Mucosa of rectum (tissue), 2 donors: Measurements from ENCODE around the gene APOA4.

Experiments used
- H3K27ac ChIP-seq, 2 donors: one replicate each; pipeline ENCODE4 v1.7.0; 2013; ENCODE audit warnings: inconsistent platforms in 2 of 2, low read depth in 2 of 2, low read length in 2 of 2
- H3K27me3 ChIP-seq, 2 donors: one replicate each; pipeline ENCODE4 v1.7.0; 2013; ENCODE audit warnings: low read length in 2 of 2; ENCODE audit not compliant: control insufficient read depth in 2 of 2, insufficient read depth in 2 of 2
- H3K36me3 ChIP-seq, 2 donors: one replicate each; pipeline ENCODE4 v1.7.0; 2013; ENCODE audit warnings: low read length in 2 of 2; ENCODE audit not compliant: control insufficient read depth in 2 of 2, insufficient read depth in 2 of 2
- H3K4me1 ChIP-seq, 2 donors: one replicate each; pipeline ENCODE4 v1.7.0; 2013; ENCODE audit warnings: low read length in 2 of 2, mild to moderate bottlenecking in 1 of 2; ENCODE audit not compliant: control insufficient read depth in 2 of 2, insufficient read depth in 2 of 2
- H3K4me3 ChIP-seq, 2 donors: one replicate each; pipeline ENCODE4 v1.7.0; 2013; ENCODE audit warnings: low read length in 2 of 2
- H3K9ac ChIP-seq, 2 donors: one replicate each; pipeline ENCODE4 v1.7.0; 2013; ENCODE audit warnings: low read length in 2 of 2, low read depth in 1 of 2, mild to moderate bottlenecking in 1 of 2
- H3K9me3 ChIP-seq, 2 donors: one replicate each; pipeline ENCODE4 v1.7.0; 2013; ENCODE audit warnings: low read length in 2 of 2; ENCODE audit not compliant: control insufficient read depth in 2 of 2
- donor health status: healthy.
- donor health status: Normal muscosa, but diverticular disease.

Gene APOA4

GRCh38 chr11:116825434-116825833 lies 2.3 kb upstream of the APOA4 start:
- Histone ChIP-seq H3K36me3 (no peaks in the 10 kb centered on the region), H3K9me3 (no peaks in the 10 kb centered on the region), H3K27me3 (no peaks in the 10 kb centered on the region), H3K27ac (no peak overlapping the region), H3K9ac (no peak overlapping the region), H3K4me3 (no peak overlapping the region), H3K4me1 (no peaks in the 10 kb centered on the region)

GRCh38 chr11:116822575-116822974 lies 529 bp downstream of the APOA4 start:
- no peaks in the 10 kb centered on the region for H3K9me3 ChIP-seq
- H3K36me3 ChIP-seq = no peaks in the 10 kb centered on the region
- H3K27me3 ChIP-seq = no peaks in the 10 kb centered on the region
- no peaks in the 10 kb centered on the region for H3K4me1 ChIP-seq
- no peak overlapping the region for H3K9ac ChIP-seq
- no peak overlapping the region for H3K27ac ChIP-seq
- H3K4me3 ChIP-seq = no peak overlapping the region

- Histone ChIP-seq H3K27me3 (no peaks in the 10 kb centered on the region), H3K27ac (no peak overlapping the region), H3K36me3 (no peaks in the 10 kb centered on the region), H3K9ac (no peak overlapping the region), H3K4me1 (no peaks in the 10 kb centered on the region), H3K9me3 (no peaks in the 10 kb centered on the region), H3K4me3 (no peak overlapping the region)
Measured at GRCh38 chr11:116821050-116821918, 1.8 kb downstream of the APOA4 start.

- no peak overlapping the region for H3K27ac ChIP-seq
- H3K9me3 ChIP-seq = no peaks in the 10 kb centered on the region
- no peaks in the 10 kb centered on the region for H3K36me3 ChIP-seq
- H3K9ac ChIP-seq = no peak overlapping the region
- no peaks in the 10 kb centered on the region for H3K27me3 ChIP-seq
- H3K4me1 ChIP-seq = no peaks in the 10 kb centered on the region
- H3K4me3 ChIP-seq = no peak overlapping the region
Measured at GRCh38 chr11:116819049-116819448, 4.1 kb downstream of the APOA4 start.

- H3K4me3 ChIP-seq = no peak overlapping the region
- no peaks in the 10 kb centered on the region for H3K4me1 ChIP-seq
- no peak overlapping the region for H3K9ac ChIP-seq
- H3K36me3 ChIP-seq = no peaks in the 10 kb centered on the region
- H3K27me3 ChIP-seq = no peaks in the 10 kb centered on the region
- no peak overlapping the region for H3K27ac ChIP-seq
- H3K9me3 ChIP-seq = no peaks in the 10 kb centered on the region
Measured at GRCh38 chr11:116814502-116814901, 8.6 kb downstream of the APOA4 start.

GRCh38 chr11:116813781-116814471 lies 9.2 kb downstream of the APOA4 start:
- H3K27ac ChIP-seq = no peak overlapping the region
- no peaks in the 10 kb centered on the region for H3K27me3 ChIP-seq
- H3K4me1 ChIP-seq = no peaks in the 10 kb centered on the region
- H3K9me3 ChIP-seq = no peaks in the 10 kb centered on the region
- H3K9ac ChIP-seq = no peak overlapping the region
- no peak overlapping the region for H3K4me3 ChIP-seq
- H3K36me3 ChIP-seq = no peaks in the 10 kb centered on the region

- no peak overlapping the region for H3K4me3 ChIP-seq
- H3K4me1 ChIP-seq = peaks cover 0 to 5% of the 10 kb centered on the region in 2 donors
- H3K9me3 ChIP-seq = no peaks in the 10 kb centered on the region
- H3K27me3 ChIP-seq = no peaks in the 10 kb centered on the region
- no peak overlapping the region for H3K27ac ChIP-seq
- H3K36me3 ChIP-seq = no peaks in the 10 kb centered on the region
- no peak overlapping the region for H3K9ac ChIP-seq
Measured at GRCh38 chr11:116813170-116813569, 9.9 kb downstream of the APOA4 start.

GRCh38 chr11:116812109-116812508 lies 11.0 kb downstream of the APOA4 start:
- Histone ChIP-seq H3K27ac (no peak overlapping the region), H3K27me3 (no peaks in the 10 kb centered on the region), H3K4me3 (no peak overlapping the region), H3K4me1 (peaks cover 0 to 5% of the 10 kb centered on the region in 2 donors), H3K36me3 (no peaks in the 10 kb centered on the region), H3K9me3 (no peaks in the 10 kb centered on the region), H3K9ac (no peak overlapping the region)

- Histone ChIP-seq H3K4me1 (peaks cover 0 to 5% of the 10 kb centered on the region in 2 donors), H3K4me3 (no peak overlapping the region), H3K9ac (no peak overlapping the region), H3K27me3 (no peaks in the 10 kb centered on the region), H3K36me3 (no peaks in the 10 kb centered on the region), H3K27ac (no peak overlapping the region), H3K9me3 (no peaks in the 10 kb centered on the region)
Measured at GRCh38 chr11:116811194-116811593, 11.9 kb downstream of the APOA4 start.
